Pancreas (tissue), 10 donors: ENCODE measurements around the gene ZNF254. TPM values are rescaled to one million over a fixed set of nuclear protein-coding genes. Genes with fewer than 3 reads are reported as not detected.

ENCODE experiments used
- ATAC-seq, 4 donors: fragments of 200-7000 bp; cut with Tn5 transposase; one replicate each; pipeline versions ENCODE4 v1.8.0 to v1.9.1; 2020; ENCODE audit warnings: mild to moderate bottlenecking in 4 of 4, moderate library complexity in 4 of 4
- DNase-seq, 6 donors: peaks; one replicate each; pipeline ENCODE4 v3.0.0-alpha.2; 2020
- FAIRE-seq: peaks from 2 replicates; lab custom pipeline; 2012; peaks lifted over from hg19 to GRCh38; lab: Jason Lieb, UNC
- H3K27ac ChIP-seq, 4 donors: fragments of 200-600 bp; sonication (generic); 1 replicate in 3 of 4; 2 replicates in 1 of 4; pipeline versions ENCODE4 v1.5.0 to v1.8.0; 2020
- H3K27me3 ChIP-seq, 4 donors: fragments of 200-600 bp; one replicate each; pipeline ENCODE4 v1.8.0; 2021
- H3K36me3 ChIP-seq, 3 donors: fragments of 200-600 bp; sonication (generic) in 1 of 3; one replicate each; pipeline versions ENCODE4 v1.5.0 to v1.8.0; 2020 to 2021
- H3K4me1 ChIP-seq, 3 donors: fragments of 200-600 bp; one replicate each; pipeline ENCODE4 v1.8.0; 2021
- H3K4me3 ChIP-seq, 4 donors: fragments of 200-600 bp; sonication (generic) in 2 of 4; one replicate each; pipeline versions ENCODE4 v1.5.0 to v1.8.0; 2020 to 2021
- H3K9me3 ChIP-seq, 4 donors: fragments of 200-600 bp; one replicate each; pipeline ENCODE4 v1.8.0; 2021
- WGBS, 2 donors: extraction: QIAGEN DNeasy Blood & Tissue Kit; methylation state at CpG; one replicate each; pipeline ENCODE4 v1.1.7; 2013; 5-methylcytosine and 5-hydroxymethylcytosine counted together
- intact Hi-C, 3 donors: fragments of 100-400 bp; cut with DNase I; formaldehyde crosslinking; loops; one replicate each; pipeline versions ENCODE4 v1.11.1 to v1.14.2; 2022
- polyA plus RNA-seq, 2 donors: library from polyadenylated mRNA; stranded (reverse); fragments of 200-250 nt; gene quantifications; one replicate each; pipeline ENCODE4 v1.2.3, GENCODE V29; 2013
- total RNA-seq, 6 donors: library from RNA; stranded (reverse); fragmentation: NEBNext Ultra II Directional in 4 of 6; extraction: Animal tissue kit (Norgen Biotek cat#: 25700) in 4 of 6; gene quantifications; one replicate each; pipeline versions ENCODE4 v1.2.1 to v1.2.4, GENCODE V29; 2021 to 2023
- TF ChIP-seq, protein P1 (sequence below), 4 donors: fragments of 200-600 bp; sonication (generic) in 3 of 4; IDR thresholded peaks; one replicate each; pipeline versions ENCODE4 v1.5.0 to v1.8.0; 2021; ENCODE audit warnings: antibody characterized with exemption in 4 of 4
- donor health status: healthy with polysubstance abuse.
- donor health status: DM: no; HTN: no; CAD: no; lungs with moderate emphysema.
- donor health status: DM: no; HTN: no; CAD: no.
- donor health status: control.
- donor health status: control.
- donor health status: Bipolar disorder and iron deficiency.
- donor health status: DM: yes; HTN: yes; CAD: no.
- donor health status: DM: no; HTN: no; CAD: no.
- donor health status: DM: no; HTN: no; CAD: no.
- donor health status: DM: yes; HTN: yes; CAD: no.

ZNF254 gene
- total and polyA plus RNA-seq, 8 donors, result 2.8 to 11.7 (median 6.3) TPM

DNA sequence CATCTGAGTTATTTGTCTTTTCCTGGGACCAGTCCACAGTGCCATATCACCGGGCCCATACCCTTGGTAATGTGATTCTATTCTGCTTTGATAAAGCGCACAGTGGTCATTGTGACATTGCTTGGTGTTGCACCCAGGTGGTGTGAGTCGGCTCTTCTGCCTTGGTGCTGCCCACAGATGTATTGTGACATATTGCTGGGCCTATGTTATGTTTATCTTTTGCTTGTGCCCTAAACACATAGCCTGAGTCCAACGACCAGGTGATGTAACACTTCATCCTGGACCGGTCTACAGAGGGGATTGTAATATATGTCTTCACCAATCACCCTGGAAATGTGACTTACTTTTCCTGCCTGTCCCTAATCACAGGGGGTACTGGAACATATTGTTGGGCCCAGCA is 23.7 kb upstream of the ZNF254 start:
- Histone ChIP-seq H3K27me3 (no peaks in the 10 kb centered on the region), H3K27ac (no peak overlapping the region), H3K4me1 (no peaks in the 10 kb centered on the region), H3K9me3 (no peaks in the 10 kb centered on the region), H3K36me3 (peaks cover 0 to 9% (median 0%) of the 10 kb centered on the region in 3 donors), H3K4me3 (no peak overlapping the region)
- DNase-seq (no peak), FAIRE-seq (no peak), ATAC-seq (no peak)
- 92 to 96% methylated on average over 5 of the region's 5 CpGs for WGBS, 2 donors
- TF ChIP-seq, protein P1, sequence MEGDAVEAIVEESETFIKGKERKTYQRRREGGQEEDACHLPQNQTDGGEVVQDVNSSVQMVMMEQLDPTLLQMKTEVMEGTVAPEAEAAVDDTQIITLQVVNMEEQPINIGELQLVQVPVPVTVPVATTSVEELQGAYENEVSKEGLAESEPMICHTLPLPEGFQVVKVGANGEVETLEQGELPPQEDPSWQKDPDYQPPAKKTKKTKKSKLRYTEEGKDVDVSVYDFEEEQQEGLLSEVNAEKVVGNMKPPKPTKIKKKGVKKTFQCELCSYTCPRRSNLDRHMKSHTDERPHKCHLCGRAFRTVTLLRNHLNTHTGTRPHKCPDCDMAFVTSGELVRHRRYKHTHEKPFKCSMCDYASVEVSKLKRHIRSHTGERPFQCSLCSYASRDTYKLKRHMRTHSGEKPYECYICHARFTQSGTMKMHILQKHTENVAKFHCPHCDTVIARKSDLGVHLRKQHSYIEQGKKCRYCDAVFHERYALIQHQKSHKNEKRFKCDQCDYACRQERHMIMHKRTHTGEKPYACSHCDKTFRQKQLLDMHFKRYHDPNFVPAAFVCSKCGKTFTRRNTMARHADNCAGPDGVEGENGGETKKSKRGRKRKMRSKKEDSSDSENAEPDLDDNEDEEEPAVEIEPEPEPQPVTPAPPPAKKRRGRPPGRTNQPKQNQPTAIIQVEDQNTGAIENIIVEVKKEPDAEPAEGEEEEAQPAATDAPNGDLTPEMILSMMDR (IDR thresholded peaks at IDR 0.05), result no peak
- intact Hi-C loops, result no loop called here

DNA sequence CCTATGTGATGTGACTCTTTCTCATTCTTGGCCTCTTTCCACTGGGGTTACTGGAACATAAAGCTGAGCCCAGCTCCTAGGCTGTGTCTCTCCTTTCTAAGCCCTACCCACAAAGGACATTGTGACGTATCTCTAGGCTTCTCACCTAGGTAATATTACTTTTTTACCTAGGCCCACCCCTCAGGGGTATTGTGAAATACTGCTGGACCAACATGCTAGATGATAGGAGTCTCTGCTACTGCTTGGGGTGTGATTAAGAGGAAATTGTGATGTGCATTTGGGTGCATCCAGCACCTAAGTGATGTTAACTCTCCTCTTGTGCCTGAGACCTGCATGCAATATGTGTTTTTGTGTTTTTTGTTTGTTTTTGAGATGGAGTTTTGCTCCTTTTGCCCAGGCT is 22.8 kb upstream of the ZNF254 start:
- WGBS, 2 donors, result 92% methylated on average over 1 of the region's 1 CpG
- TF ChIP-seq, protein P1 (IDR thresholded peaks at IDR 0.05), result no peak
- Histone ChIP-seq H3K4me1 (no peaks in the 10 kb centered on the region), H3K4me3 (no peak overlapping the region), H3K27ac (no peak overlapping the region), H3K9me3 (no peaks in the 10 kb centered on the region), H3K27me3 (no peaks in the 10 kb centered on the region), H3K36me3 (peaks cover 0 to 5% (median 0%) of the 10 kb centered on the region in 3 donors)
- ATAC-seq (no peak), FAIRE-seq (no peak), DNase-seq (no peak)
- intact Hi-C loops, result no loop called here

DNA sequence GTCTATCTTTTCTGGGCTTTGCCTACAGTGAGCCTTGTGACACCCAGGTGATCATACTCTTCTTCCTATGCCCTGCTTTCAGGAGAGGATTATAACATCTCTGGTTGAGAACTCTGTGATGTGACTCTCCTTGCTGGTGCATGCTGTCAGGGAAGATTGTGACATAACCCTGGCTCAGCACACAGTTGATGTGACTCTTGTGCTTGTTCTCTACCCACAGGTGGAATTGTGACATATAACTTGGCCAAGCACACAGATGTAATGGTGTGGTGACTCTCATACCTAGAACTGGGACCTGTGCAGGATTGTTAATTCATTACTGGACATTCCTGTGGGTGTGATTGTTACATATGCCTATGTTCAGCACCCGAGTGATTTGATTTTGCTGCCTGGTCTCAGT is 21.7 kb upstream of the ZNF254 start:
- 40 to 93% methylated on average over 1 of the region's 1 CpG for WGBS, 2 donors
- Histone ChIP-seq H3K9me3 (no peaks in the 10 kb centered on the region), H3K4me3 (no peak overlapping the region), H3K27me3 (no peaks in the 10 kb centered on the region), H3K4me1 (no peaks in the 10 kb centered on the region), H3K36me3 (peaks cover 0 to 5% (median 0%) of the 10 kb centered on the region in 3 donors), H3K27ac (no peak overlapping the region)
- no peak for FAIRE-seq
- intact Hi-C loops, result no loop called here
- no peak for ATAC-seq
- DNase-seq, result no peak
- TF ChIP-seq, protein P1 (IDR thresholded peaks at IDR 0.05), result no peak

DNA sequence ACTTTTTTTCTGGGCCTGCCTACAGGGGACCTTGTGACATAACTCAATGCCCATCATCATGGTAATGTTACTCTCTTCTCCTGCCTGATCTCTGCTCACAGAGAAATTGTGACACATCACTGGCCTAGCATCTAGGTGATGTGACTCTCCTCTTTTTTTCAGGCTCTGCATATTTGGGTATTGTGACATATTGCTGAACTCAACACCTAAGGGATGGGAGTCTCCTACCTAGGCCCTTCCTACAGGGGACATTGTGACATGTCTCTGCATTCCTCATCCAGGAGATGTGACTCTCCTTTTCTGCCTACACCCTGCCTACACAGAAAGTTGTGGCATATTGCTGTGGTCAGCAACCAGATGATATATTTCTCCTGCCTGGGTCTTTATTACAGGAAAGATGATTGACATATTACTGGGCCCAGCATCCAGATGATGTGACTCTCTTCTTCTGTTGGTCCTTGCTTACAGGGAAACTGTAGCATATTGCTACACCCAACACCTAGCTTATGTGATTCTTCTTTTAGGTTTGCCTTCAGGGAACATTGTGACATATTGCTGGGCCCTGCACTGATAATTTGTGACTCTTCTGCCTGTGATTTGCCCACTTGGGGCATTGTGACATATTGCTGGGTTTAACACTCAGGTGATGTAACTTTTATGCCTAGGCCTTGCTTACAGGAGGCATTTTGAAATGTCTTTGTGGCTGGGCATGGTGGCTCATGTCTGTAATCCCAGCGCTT is 21.0 kb upstream of the ZNF254 start:
- no peak for ATAC-seq
- DNase-seq, result no peak
- no peak overlapping the region for H3K4me3 ChIP-seq
- intact Hi-C loops, result no loop called here
- H3K27ac ChIP-seq, result no peak overlapping the region
- peaks cover 0 to 5% (median 0%) of the 10 kb centered on the region in 3 donors for H3K36me3 ChIP-seq
- TF ChIP-seq, protein P1 (IDR thresholded peaks at IDR 0.05), result no peak
- no peak for FAIRE-seq
- H3K9me3 ChIP-seq, result no peaks in the 10 kb centered on the region
- no peaks in the 10 kb centered on the region for H3K4me1 ChIP-seq
- WGBS, 2 donors, result 96 to 98% methylated on average over 1 of the region's 1 CpG
- no peaks in the 10 kb centered on the region for H3K27me3 ChIP-seq
